Measurements from ENCODE around the gene UCN3. TPM values are rescaled to one million over a fixed set of nuclear protein-coding genes. Genes with fewer than 3 reads are reported as not detected.

Gene UCN3
- total and polyA plus RNA-seq, 9 of the 15 experiments (the other 6 are each of a cell fraction or from before 2014, with no cell fraction given) = not detected

- TF ChIP-seq, protein P1, sequence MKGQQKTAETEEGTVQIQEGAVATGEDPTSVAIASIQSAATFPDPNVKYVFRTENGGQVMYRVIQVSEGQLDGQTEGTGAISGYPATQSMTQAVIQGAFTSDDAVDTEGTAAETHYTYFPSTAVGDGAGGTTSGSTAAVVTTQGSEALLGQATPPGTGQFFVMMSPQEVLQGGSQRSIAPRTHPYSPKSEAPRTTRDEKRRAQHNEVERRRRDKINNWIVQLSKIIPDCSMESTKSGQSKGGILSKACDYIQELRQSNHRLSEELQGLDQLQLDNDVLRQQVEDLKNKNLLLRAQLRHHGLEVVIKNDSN (CRISPR knock-in tag; IDR thresholded peaks at IDR 0.05) = peak; percentile 75
- peak; percentile 89 for TF ChIP-seq NFE2 (IDR thresholded peaks at IDR 0.05; ENCODE audit: low read depth)
- TF ChIP-seq HOXB6 (CRISPR knock-in tag; IDR thresholded peaks at IDR 0.05; ENCODE audit: borderline replicate concordance) = no peak
- TF ChIP-seq ZNF79 (CRISPR knock-in tag; IDR thresholded peaks at IDR 0.05; ENCODE audit: low read depth) = no peak
- peak; percentile 71 for TF ChIP-seq TAF9B (IDR thresholded peaks at IDR 0.05; ENCODE audit: partially characterized antibody)
- no peak for TF ChIP-seq SRSF7 (optimal IDR thresholded peaks at IDR 0.05; ENCODE audit: low read depth, low read length)
- peak in 1 of 2 experiments; percentile 67; a peak in 1 of 3 replicates for TF ChIP-seq CBX3 (IDR thresholded peaks at IDR 0.05; ENCODE audit: borderline replicate concordance in 1 of 2, low read length in 2 of 2)
- no peak for TF ChIP-seq CREBBP (IDR thresholded peaks at IDR 0.05; ENCODE audit: low read depth, low read length)
- TF ChIP-seq NCOR1 (IDR thresholded peaks at IDR 0.05) = 0 out of 2 replicates have a peak, but pooled peaks have one; percentile 32
- TF ChIP-seq ZNF274 (IDR thresholded peaks at IDR 0.05; ENCODE audit: borderline replicate concordance, low read depth, low read length) = no peak
- no peak for TF ChIP-seq SETDB1 (IDR thresholded peaks at IDR 0.05; ENCODE audit: low read length)
- TF ChIP-seq TRIM28 (IDR thresholded peaks at IDR 0.05) = no peak
- peak; percentile 94 for TF ChIP-seq ATF3 (IDR thresholded peaks at IDR 0.05)
- TF ChIP-seq ATF3 (CRISPR knock-in tag; conservative IDR thresholded peaks at IDR 0.05) = no peak
- TF ChIP-seq SMC3 (conservative IDR thresholded peaks at IDR 0.05; ENCODE audit: insufficient read depth, low read depth, low read length) = no peak
- peak; percentile 52 for TF ChIP-seq TFAP4 (CRISPR knock-in tag; IDR thresholded peaks at IDR 0.05; ENCODE audit: borderline replicate concordance)
- no peak for TF ChIP-seq CBFB (CRISPR knock-in tag; IDR thresholded peaks at IDR 0.05)
- peak; percentile 68 for TF ChIP-seq CBFA2T2 (conservative IDR thresholded peaks at IDR 0.05)
- peak; percentile 82; the same call in 1 of the 2 replicates for TF ChIP-seq MEF2A (IDR thresholded peaks at IDR 0.05; ENCODE audit: control insufficient read depth, low read depth, low read length)
- TF ChIP-seq DMBX1 (CRISPR knock-in tag; IDR thresholded peaks at IDR 0.05; ENCODE audit: borderline replicate concordance) = peak; percentile 57; the same call in 1 of the 2 replicates
- peak in 1 of 2 experiments; percentile 15; a peak in 1 of 4 replicates for TF ChIP-seq FOXA3 (CRISPR knock-in tag; conservative IDR thresholded peaks at IDR 0.05 in 1 of 2, IDR thresholded peaks at IDR 0.05 in 1 of 2)
- TF ChIP-seq, protein P2, sequence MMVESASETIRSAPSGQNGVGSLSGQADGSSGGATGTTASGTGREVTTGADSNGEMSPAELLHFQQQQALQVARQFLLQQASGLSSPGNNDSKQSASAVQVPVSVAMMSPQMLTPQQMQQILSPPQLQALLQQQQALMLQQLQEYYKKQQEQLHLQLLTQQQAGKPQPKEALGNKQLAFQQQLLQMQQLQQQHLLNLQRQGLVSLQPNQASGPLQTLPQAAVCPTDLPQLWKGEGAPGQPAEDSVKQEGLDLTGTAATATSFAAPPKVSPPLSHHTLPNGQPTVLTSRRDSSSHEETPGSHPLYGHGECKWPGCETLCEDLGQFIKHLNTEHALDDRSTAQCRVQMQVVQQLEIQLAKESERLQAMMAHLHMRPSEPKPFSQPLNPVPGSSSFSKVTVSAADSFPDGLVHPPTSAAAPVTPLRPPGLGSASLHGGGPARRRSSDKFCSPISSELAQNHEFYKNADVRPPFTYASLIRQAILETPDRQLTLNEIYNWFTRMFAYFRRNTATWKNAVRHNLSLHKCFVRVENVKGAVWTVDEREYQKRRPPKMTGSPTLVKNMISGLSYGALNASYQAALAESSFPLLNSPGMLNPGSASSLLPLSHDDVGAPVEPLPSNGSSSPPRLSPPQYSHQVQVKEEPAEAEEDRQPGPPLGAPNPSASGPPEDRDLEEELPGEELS (CRISPR knock-in tag; IDR thresholded peaks at IDR 0.05; ENCODE audit: borderline replicate concordance) = peak; percentile 79; the same call in 1 of the 2 replicates
Measured at GRCh38 chr10:5317547-5318107, 47.1 kb upstream of the UCN3 start (continued).
